AG04450 (cell line): ENCODE data around the gene CCL16. TPM values are rescaled to one million over a fixed set of nuclear protein-coding genes. Genes with fewer than 3 reads are reported as not detected.
"Not testable (repeated sequence)": the region's sequence is repeated elsewhere in the genome, so short reads cannot be mapped to it uniquely, and the experiment has no call there.

Source experiments
- CTCF ChIA-PET: fragments of 300-600, 350-600 bp; formaldehyde crosslinking; extraction: SDS; loops from one replicate; lab custom pipeline; 2022; ENCODE audit warnings: antibody characterized with exemption, inconsistent platforms; lab: Charles Lee
- POLR2A ChIA-PET: fragments of 350-600 bp; formaldehyde crosslinking; extraction: SDS; loops from one replicate; lab custom pipeline; 2021; ENCODE audit warnings: antibody characterized with exemption, inconsistent platforms; lab: Yijun Ruan, JAX
- DNase-seq: peaks from one replicate; pipeline ENCODE4 v3.0.0-alpha.2; 2011; ENCODE audit warnings: low read depth, low spot score
- H3K27ac ChIP-seq: one replicate; pipeline ENCODE4 v1.5.1; 2012; ENCODE audit warnings: low read depth, low read length, control low read depth
- H3K27me3 ChIP-seq: one replicate; pipeline ENCODE4 v1.6.0; 2012; ENCODE audit warnings: low read length; ENCODE audit not compliant: control insufficient read depth, insufficient read depth
- H3K4me3 ChIP-seq: 2 replicates; pipeline ENCODE4 v1.5.1; 2011; ENCODE audit warnings: mild to moderate bottlenecking, low read depth, low read length, control low read depth
- H3K9me3 ChIP-seq: 2 replicates; pipeline ENCODE4 v1.5.1; 2012; ENCODE audit warnings: low read length; ENCODE audit not compliant: control insufficient read depth, insufficient read depth
- CTCF ChIP-seq: IDR thresholded peaks from 2 replicates; pipeline ENCODE4 v1.5.1; 2011; ENCODE audit warnings: low read depth, low read length, control low read depth, inconsistent platforms
- polyA plus RNA-seq: library from polyadenylated mRNA; depleted of rRNA; stranded (reverse); fragments of >200 nt; gene quantifications from 2 replicates; pipeline ENCODE4 v1.2.3, GENCODE V29; 2011

Gene CCL16
- polyA plus RNA-seq, 1 experiment: not detected

- Histone ChIP-seq H3K27me3 (peaks cover 2% of the 10 kb centered on the region), H3K9me3 (no peaks in the 10 kb centered on the region), H3K27ac (no peak within 1 kb of the TSS), H3K4me3 (no peak within 1 kb of the TSS)
- DNase-seq: no peak
- no peak for TF ChIP-seq CTCF
- CTCF ChIA-PET: no interaction called here
- POLR2A ChIA-PET: no interaction called here
Measured at GRCh38 chr17:36001110-36001771, 19.9 kb upstream of the CCL16 start, which contains the start of gene CCL15. TSS of gene CCL15 (minus strand) at chr17:36001553. CDS start at chr17:36001492, 61 bp downstream.

- ChIA-PET CTCF (no interaction called here), POLR2A (no interaction called here)
- Histone ChIP-seq H3K27me3 (peaks cover 2% of the 10 kb centered on the region), H3K27ac (no peak overlapping the region), H3K9me3 (no peaks in the 10 kb centered on the region), H3K4me3 (no peak overlapping the region)
- no peak for DNase-seq
- TF ChIP-seq CTCF: no peak
Measured at GRCh38 chr17:36000732-36001109, 19.4 kb upstream of the CCL16 start.

GRCh38 chr17:35998756-35999155, 17.5 kb upstream of the CCL16 start:
- CTCF ChIA-PET: no interaction called here
- no peak for DNase-seq
- H3K27me3 ChIP-seq: no peaks in the 10 kb centered on the region
- no peak overlapping the region for H3K27ac ChIP-seq
- H3K4me3 ChIP-seq: no peak overlapping the region
- POLR2A ChIA-PET: no interaction called here
- H3K9me3 ChIP-seq: no peaks in the 10 kb centered on the region
- no peak for TF ChIP-seq CTCF

- DNase-seq: no peak
- Histone ChIP-seq H3K4me3 (no peak overlapping the region), H3K27me3 (no peaks in the 10 kb centered on the region), H3K27ac (no peak overlapping the region), H3K9me3 (no peaks in the 10 kb centered on the region)
- ChIA-PET CTCF (no interaction called here), POLR2A (no interaction called here)
- TF ChIP-seq CTCF: no peak
Measured at GRCh38 chr17:35998018-35998545, 16.8 kb upstream of the CCL16 start.

GRCh38 chr17:35995346-35995745, 14.0 kb upstream of the CCL16 start:
- CTCF ChIA-PET, POLR2A ChIA-PET: not testable (repeated sequence)

More at GRCh38 chr17:35995346-35995745, 14.0 kb upstream of the CCL16 start:
- H3K9me3 ChIP-seq, H3K27me3 ChIP-seq, H3K4me3 ChIP-seq, H3K27ac ChIP-seq, DNase-seq: not testable (repeated sequence)
